ENCODE results near the gene ABCB10. TPM values are rescaled to one million over a fixed set of nuclear protein-coding genes. Genes with fewer than 3 reads are reported as not detected.
"Not testable (repeated sequence)": the region's sequence is repeated elsewhere in the genome, so short reads cannot be mapped to it uniquely, and the experiment has no call there.

The ABCB10 gene
- total RNA-seq, 1 experiment from 2014 or later, result 95.8 TPM

GRCh38 chr1:229574679-229575442, 16.4 kb upstream of the ABCB10 start:
- no peak for DNase-seq (ENCODE audit: extremely low read depth, low read depth)

- no peak for DNase-seq (ENCODE audit: extremely low read depth, low read depth)
These were observed 13.8 kb upstream of the ABCB10 start for GRCh38 chr1:229572286-229572685.

- DNase-seq (ENCODE audit: extremely low read depth, low read depth), result no peak
These were observed 12.5 kb upstream of the ABCB10 start for GRCh38 chr1:229570891-229571516.

- DNase-seq (ENCODE audit: extremely low read depth, low read depth), result no peak
These were observed 11.8 kb upstream of the ABCB10 start for GRCh38 chr1:229570305-229570704.

GRCh38 chr1:229567109-229567868, 8.8 kb upstream of the ABCB10 start:
- no peak for DNase-seq (ENCODE audit: extremely low read depth, low read depth)

GRCh38 chr1:229563701-229564100, 5.2 kb upstream of the ABCB10 start:
- DNase-seq (ENCODE audit: extremely low read depth, low read depth), result no peak

GRCh38 chr1:229563241-229563640, 4.7 kb upstream of the ABCB10 start:
- no peak for DNase-seq (ENCODE audit: extremely low read depth, low read depth)

GRCh38 chr1:229562686-229563085, 4.2 kb upstream of the ABCB10 start:
- DNase-seq (ENCODE audit: extremely low read depth, low read depth), result no peak

- DNase-seq (ENCODE audit: extremely low read depth, low read depth), result peak; percentile 33
These were observed 2.6 kb upstream of the ABCB10 start for GRCh38 chr1:229561141-229561540.

- DNase-seq (ENCODE audit: extremely low read depth, low read depth), result not testable (repeated sequence)
These were observed 1.6 kb upstream of the ABCB10 start for GRCh38 chr1:229560124-229560523.

GRCh38 chr1:229559336-229559801, 862 bp upstream of the ABCB10 start:
- not testable (repeated sequence) for DNase-seq (ENCODE audit: extremely low read depth, low read depth)

GRCh38 chr1:229557913-229558414, 543 bp downstream of the ABCB10 start:
- DNase-seq (ENCODE audit: extremely low read depth, low read depth), result peak; percentile 9

- DNase-seq (ENCODE audit: extremely low read depth, low read depth), result no peak
These were observed 1.2 kb downstream of the ABCB10 start for GRCh38 chr1:229557200-229557850.

GRCh38 chr1:229554886-229555621, 3.5 kb downstream of the ABCB10 start:
- DNase-seq (ENCODE audit: extremely low read depth, low read depth), result peak; percentile 80

GRCh38 chr1:229553621-229554130, 4.8 kb downstream of the ABCB10 start:
- DNase-seq (ENCODE audit: extremely low read depth, low read depth), result no peak

GRCh38 chr1:229552732-229553131, 5.8 kb downstream of the ABCB10 start:
- no peak for DNase-seq (ENCODE audit: extremely low read depth, low read depth)

- no peak for DNase-seq (ENCODE audit: extremely low read depth, low read depth)
These were observed 7.5 kb downstream of the ABCB10 start for GRCh38 chr1:229550812-229551567.

- no peak for DNase-seq (ENCODE audit: extremely low read depth, low read depth)
These were observed 11.0 kb downstream of the ABCB10 start for GRCh38 chr1:229547542-229547941.

- no peak for DNase-seq (ENCODE audit: extremely low read depth, low read depth)
These were observed 13.9 kb downstream of the ABCB10 start for GRCh38 chr1:229544587-229544986.

All from NCI-H460 (cell line).